PC-9 (cell line): ENCODE results near the gene EDA. TPM values are rescaled to one million over a fixed set of nuclear protein-coding genes. Genes with fewer than 3 reads are reported as not detected.

Experiments
- BruUV-seq: library from RNA; stranded (reverse); fragments of 400-500 nt; replicated peaks from 2 replicates; lab custom pipeline; 2021; lab: Mats Ljungman, UMichigan
- CTCF ChIA-PET: fragments of 300-600 bp; sonication (Branson Sonifier 250); formaldehyde crosslinking; loops from one replicate; lab custom pipeline; 2022; ENCODE audit warnings: antibody characterized with exemption; lab: Charles Lee
- POLR2A ChIA-PET: fragments of 300-600 bp; sonication (Branson Sonifier 250); formaldehyde crosslinking; loops from one replicate; lab custom pipeline; 2022; ENCODE audit warnings: antibody characterized with exemption; ENCODE audit not compliant: unreplicated experiment; lab: Charles Lee
- DNase-seq, 2 experiments: peaks; one replicate each; pipeline versions ENCODE4 v3.0.0 to v3.0.0-alpha.2; 2015 to 2022; ENCODE audit warnings: mixed read lengths in 1 of 2
- H2AFZ ChIP-seq: fragments of 200-600 bp; sonication (generic); 2 replicates; pipeline ENCODE4 v1.8.1; 2017; ENCODE audit warnings: antibody characterized with exemption
- H3F3A ChIP-seq: fragments of 200-600 bp; sonication (generic); 2 replicates; pipeline ENCODE4 v1.8.1; 2017; ENCODE audit warnings: antibody characterized with exemption, mild to moderate bottlenecking, low read depth; ENCODE audit not compliant: insufficient read depth
- H3K27ac ChIP-seq: fragments of 200-600 bp; sonication (generic); 2 replicates; pipeline ENCODE4 v1.6.1; 2016; ENCODE audit warnings: mixed run types
- H3K27me3 ChIP-seq: fragments of 200-600 bp; sonication (generic); 2 replicates; pipeline ENCODE4 v1.6.1; 2016; ENCODE audit warnings: low read depth, mixed run types; ENCODE audit not compliant: insufficient read depth
- H3K36me3 ChIP-seq: fragments of 200-600 bp; sonication (generic); 2 replicates; pipeline ENCODE4 v1.6.1; 2016; ENCODE audit warnings: low read depth, mixed run types
- H3K4me1 ChIP-seq: fragments of 200-600 bp; sonication (generic); replicated peaks from 2 replicates; pipeline ENCODE4 v1.6.1; 2016; ENCODE audit warnings: mixed run types; ENCODE audit not compliant: insufficient read depth
- H3K4me2 ChIP-seq: fragments of 200-600 bp; sonication (generic); 2 replicates; pipeline ENCODE4 v1.6.1; 2017; ENCODE audit warnings: mixed run types
- H3K4me3 ChIP-seq: fragments of 200-600 bp; sonication (generic); 2 replicates; pipeline ENCODE4 v1.6.1; 2016; ENCODE audit warnings: mixed run types
- H3K79me2 ChIP-seq: fragments of 200-600 bp; sonication (generic); 2 replicates; pipeline ENCODE4 v1.6.1; 2017; ENCODE audit warnings: low read depth, mixed run types
- H3K9me2 ChIP-seq: fragments of 200-600 bp; sonication (generic); 2 replicates; pipeline ENCODE4 v1.8.1; 2017; ENCODE audit warnings: mild to moderate bottlenecking; ENCODE audit not compliant: insufficient read depth
- H3K9me3 ChIP-seq: fragments of 200-600 bp; sonication (generic); 2 replicates; pipeline ENCODE4 v1.8.1; 2016; ENCODE audit warnings: low read depth; ENCODE audit not compliant: insufficient read depth
- H4K20me1 ChIP-seq: fragments of 200-600 bp; sonication (generic); 2 replicates; pipeline ENCODE4 v1.8.1; 2017; ENCODE audit not compliant: insufficient read depth
- EZH2 ChIP-seq: fragments of 200-600 bp; sonication (generic); IDR thresholded peaks from 2 replicates; pipeline ENCODE4 v1.8.0; 2017; ENCODE audit warnings: antibody characterized with exemption, low read depth
- intact Hi-C: fragments of 100-400 bp; cut with micrococcal nuclease; formaldehyde crosslinking; loops from one replicate; pipeline ENCODE4 v1.10.0; 2022; ENCODE audit not compliant: unreplicated experiment
- total RNA-seq: library from RNA; stranded (reverse); gene quantifications from 2 replicates; pipeline ENCODE4 v1.2.3, GENCODE V29; 2021
- TF ChIP-seq, protein P1 (sequence below): fragments of 200-600 bp; sonication (generic); conservative IDR thresholded peaks from 2 replicates; pipeline ENCODE4 v1.6.1; 2017; ENCODE audit warnings: mixed run types, antibody characterized with exemption, mild to moderate bottlenecking, moderate library complexity

The EDA gene
- total RNA-seq, 1 experiment from 2014 or later, result not detected

DNA sequence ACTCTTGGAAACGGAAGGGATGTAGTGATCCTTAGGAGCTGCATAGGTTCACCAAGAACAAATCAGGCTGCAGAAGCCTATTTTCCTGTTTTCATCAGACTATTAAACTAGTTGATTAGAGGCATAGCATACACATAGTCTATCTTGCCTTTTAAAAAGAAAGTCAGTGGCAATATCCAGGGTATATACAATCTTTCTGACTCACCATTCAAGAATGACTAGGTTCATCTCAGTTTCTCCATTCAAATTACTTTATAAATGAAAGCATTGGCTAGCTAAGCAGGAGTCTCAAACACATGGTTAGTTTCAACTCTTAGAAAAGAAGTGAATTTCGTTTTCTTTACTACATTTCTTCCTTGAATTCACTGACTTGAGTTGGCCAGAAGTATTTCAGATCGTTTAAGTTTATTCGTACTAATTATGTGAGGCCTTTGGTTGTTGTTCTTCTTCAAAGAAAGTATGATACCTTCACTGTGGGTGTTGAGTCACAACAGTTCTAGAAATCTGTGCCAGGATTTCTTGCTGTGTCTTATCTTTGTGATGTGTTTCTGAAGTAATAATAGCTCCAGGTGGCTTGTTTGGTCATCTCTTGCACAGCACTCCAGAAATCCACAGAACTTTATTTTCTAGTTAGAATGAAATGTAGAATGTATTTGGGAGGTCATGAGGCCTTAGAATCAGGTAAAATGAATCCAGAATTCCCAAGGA, 345.6 kb downstream of the EDA start:
- POLR2A ChIA-PET, result no interaction called here
- intact Hi-C loops, result no loop called here
- CTCF ChIA-PET, result no interaction called here

DNA sequence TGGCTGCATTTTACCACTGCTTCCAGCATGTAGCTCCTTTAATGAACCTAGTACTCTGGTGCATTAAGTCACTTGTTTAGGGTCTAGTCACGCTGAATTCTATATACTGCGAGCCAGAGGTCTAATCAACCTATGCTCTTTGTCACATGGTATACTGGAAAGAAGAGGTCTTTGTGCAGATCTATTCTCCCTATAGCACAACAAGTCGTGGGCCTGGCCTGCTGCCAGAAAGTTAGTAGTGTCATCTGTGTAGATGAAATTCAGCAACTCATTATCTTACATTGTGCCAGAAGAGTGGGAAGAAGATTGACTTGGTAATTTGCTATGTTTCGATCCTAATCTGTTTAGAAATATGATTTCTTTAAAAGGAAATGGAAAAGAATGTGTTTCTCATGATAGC, 353.0 kb downstream of the EDA start:
- CTCF ChIA-PET, result no interaction called here
- no peaks in the 10 kb centered on the region for H3K9me3 ChIP-seq
- no peaks in the 10 kb centered on the region for H3F3A ChIP-seq
- POLR2A ChIA-PET, result no interaction called here
- H3K79me2 ChIP-seq, result no peaks in the 10 kb centered on the region
- H3K4me2 ChIP-seq, result no peak overlapping the region
- TF ChIP-seq, protein P1, sequence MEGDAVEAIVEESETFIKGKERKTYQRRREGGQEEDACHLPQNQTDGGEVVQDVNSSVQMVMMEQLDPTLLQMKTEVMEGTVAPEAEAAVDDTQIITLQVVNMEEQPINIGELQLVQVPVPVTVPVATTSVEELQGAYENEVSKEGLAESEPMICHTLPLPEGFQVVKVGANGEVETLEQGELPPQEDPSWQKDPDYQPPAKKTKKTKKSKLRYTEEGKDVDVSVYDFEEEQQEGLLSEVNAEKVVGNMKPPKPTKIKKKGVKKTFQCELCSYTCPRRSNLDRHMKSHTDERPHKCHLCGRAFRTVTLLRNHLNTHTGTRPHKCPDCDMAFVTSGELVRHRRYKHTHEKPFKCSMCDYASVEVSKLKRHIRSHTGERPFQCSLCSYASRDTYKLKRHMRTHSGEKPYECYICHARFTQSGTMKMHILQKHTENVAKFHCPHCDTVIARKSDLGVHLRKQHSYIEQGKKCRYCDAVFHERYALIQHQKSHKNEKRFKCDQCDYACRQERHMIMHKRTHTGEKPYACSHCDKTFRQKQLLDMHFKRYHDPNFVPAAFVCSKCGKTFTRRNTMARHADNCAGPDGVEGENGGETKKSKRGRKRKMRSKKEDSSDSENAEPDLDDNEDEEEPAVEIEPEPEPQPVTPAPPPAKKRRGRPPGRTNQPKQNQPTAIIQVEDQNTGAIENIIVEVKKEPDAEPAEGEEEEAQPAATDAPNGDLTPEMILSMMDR, result no peak
- TF ChIP-seq EZH2, result no peak
- H3K27ac ChIP-seq, result no peak overlapping the region
- intact Hi-C loops, result no loop called here
- H4K20me1 ChIP-seq, result no peaks in the 10 kb centered on the region
- no peaks in the 10 kb centered on the region for H3K27me3 ChIP-seq
- no peak overlapping the region for H2AFZ ChIP-seq
- H3K9me2 ChIP-seq, result no peaks in the 10 kb centered on the region
- H3K36me3 ChIP-seq, result no peaks in the 10 kb centered on the region
- no peaks in the 10 kb centered on the region for H3K4me1 ChIP-seq
- no peak overlapping the region for H3K4me3 ChIP-seq
- BruUV-seq, result no TSS peak
- DNase-seq, result no peak

More for the DNA sequence above, 345.6 kb downstream of the EDA start:
- Histone ChIP-seq H3K27ac (no peak overlapping the region), H3F3A (no peaks in the 10 kb centered on the region), H3K79me2 (no peaks in the 10 kb centered on the region), H3K36me3 (no peaks in the 10 kb centered on the region), H4K20me1 (no peaks in the 10 kb centered on the region), H2AFZ (no peak overlapping the region), H3K9me3 (no peaks in the 10 kb centered on the region), H3K9me2 (no peaks in the 10 kb centered on the region), H3K27me3 (no peaks in the 10 kb centered on the region), H3K4me1 (no peaks in the 10 kb centered on the region), H3K4me3 (no peak overlapping the region), H3K4me2 (no peak overlapping the region)
- BruUV-seq, result no TSS peak
- no peak for DNase-seq
- TF ChIP-seq EZH2, result no peak
- TF ChIP-seq, protein P1, result no peak

DNA sequence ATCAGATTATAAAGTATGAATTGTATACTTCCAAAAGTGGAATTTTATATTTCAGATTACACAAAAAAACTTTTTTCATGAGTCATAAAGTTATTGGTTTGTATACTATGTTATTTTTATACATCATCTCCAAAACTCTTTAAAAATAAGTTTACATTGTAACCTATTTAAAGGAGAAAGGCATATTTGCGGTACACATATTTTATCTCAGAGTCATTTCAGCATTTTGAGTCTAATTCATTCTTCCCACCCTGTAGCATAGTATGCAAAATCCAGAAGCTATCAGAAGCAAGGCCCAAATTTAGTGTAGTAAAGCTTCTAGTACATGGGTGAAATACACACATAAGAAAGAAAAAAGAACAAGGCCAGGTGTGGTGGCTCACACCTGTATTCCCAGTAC, 353.5 kb downstream of the EDA start:
- Histone ChIP-seq H3K9me3 (no peaks in the 10 kb centered on the region), H4K20me1 (no peaks in the 10 kb centered on the region), H3K4me3 (no peak overlapping the region), H2AFZ (no peak overlapping the region), H3K27ac (no peak overlapping the region), H3K79me2 (no peaks in the 10 kb centered on the region), H3K4me2 (no peak overlapping the region), H3K27me3 (no peaks in the 10 kb centered on the region), H3K4me1 (no peaks in the 10 kb centered on the region), H3K36me3 (no peaks in the 10 kb centered on the region), H3F3A (no peaks in the 10 kb centered on the region), H3K9me2 (no peaks in the 10 kb centered on the region)
- intact Hi-C loops, result no loop called here
- ChIA-PET CTCF (no interaction called here), POLR2A (no interaction called here)
- TF ChIP-seq, protein P1, result no peak
- TF ChIP-seq EZH2, result no peak
- DNase-seq, result no peak
- BruUV-seq, result no TSS peak
